Measurements from ENCODE around the gene ATP1A4.
"Not testable (repeated sequence)": the region's sequence is repeated elsewhere in the genome, so short reads cannot be mapped to it uniquely, and the experiment has no call there.

Gene ATP1A4

DNA sequence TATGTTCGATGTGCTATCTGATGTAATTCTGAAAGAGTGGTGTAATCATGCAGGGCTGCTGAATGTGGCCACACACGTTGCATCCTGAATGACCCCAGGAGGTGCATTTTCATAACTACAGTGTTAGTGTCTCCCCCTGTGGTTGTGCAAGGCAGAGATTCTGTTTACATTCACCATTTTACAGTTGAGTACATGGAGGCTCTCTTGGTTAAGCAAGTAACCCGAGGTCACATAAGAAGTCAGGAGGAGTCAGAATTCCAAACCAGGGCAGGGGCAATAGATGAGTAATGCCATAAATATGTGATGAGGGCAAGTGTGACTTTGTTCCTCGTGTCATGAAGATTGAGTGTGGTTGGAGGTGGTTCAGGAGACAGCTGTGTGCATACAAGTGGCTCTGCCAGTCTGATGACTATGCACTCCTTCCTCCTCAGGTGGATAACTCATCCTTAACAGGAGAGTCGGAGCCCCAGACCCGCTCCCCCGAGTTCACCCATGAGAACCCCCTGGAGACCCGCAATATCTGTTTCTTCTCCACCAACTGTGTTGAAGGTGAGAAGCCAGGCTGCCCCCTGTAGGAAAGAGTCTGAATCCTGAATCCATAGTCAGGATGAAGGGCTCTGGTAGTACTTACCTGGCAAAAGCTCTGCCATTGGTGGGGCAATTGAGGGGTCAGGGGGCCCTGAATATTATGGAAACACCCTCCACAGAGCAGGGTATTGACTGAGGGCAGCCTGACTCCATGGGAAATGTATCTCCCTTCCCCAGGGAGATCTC is 26.5 kb upstream of the ATP1A4 start:
- DNase-seq (ENCODE audit: low read depth) = no peak

DNA sequence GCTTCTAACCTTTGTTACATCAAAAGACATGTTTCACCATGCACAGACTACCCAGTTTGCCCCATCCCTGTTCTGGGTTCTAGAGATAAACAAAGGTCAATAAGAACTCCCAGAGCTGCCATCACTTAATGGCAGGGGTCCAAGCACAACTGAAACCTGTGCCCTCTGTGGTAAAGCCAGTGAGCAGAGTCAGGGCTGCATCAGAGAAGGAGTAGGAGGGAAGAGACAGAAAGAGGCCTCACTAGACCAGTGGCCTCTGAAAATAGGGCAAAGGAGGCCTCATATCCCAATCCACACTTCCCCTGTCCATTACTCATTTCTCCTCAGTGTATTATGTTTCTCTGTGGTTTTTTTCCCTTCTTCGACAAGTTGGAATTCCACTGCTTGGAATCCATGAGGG is 25.7 kb upstream of the ATP1A4 start:
- no peak for DNase-seq (ENCODE audit: low read depth)

GRCh38 chr1:160126342-160126741 is 25.1 kb upstream of the ATP1A4 start:
- not testable (repeated sequence) for DNase-seq (ENCODE audit: low read depth)

- DNase-seq (ENCODE audit: low read depth) = no peak
These were observed 24.0 kb upstream of the ATP1A4 start for GRCh38 chr1:160127381-160127780.

DNA sequence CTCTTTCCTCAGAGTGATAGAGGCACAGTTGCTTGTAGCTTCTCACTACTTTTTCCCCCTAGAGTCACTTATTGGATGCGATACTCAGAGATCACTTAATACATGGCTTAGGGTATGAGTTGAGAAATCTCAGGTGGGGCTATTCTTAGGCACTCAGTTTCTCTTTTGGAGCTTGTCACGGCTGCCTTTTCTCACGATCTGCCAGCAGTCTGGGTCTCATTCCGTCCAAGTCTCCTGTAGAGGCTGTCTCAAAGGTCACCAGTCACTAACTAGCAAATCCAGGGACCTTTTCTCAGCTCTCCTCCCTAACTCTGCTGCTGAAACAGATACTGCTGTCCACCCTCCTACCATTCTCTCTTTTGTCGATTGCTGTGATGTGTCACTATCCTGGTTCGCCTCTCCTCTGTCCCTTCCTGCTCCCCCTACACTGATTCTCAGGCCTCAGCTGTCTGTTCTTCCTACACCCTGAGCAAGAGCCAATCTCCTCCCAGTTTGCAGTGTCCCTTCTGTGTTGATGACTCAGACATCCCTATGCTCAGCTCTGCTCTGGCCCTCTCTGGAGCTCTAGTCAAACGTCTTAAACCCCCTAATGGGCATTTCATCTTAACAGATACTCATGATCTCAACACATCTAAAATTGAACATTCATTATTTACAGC is 23.4 kb upstream of the ATP1A4 start:
- DNase-seq (ENCODE audit: low read depth) = no peak

DNA sequence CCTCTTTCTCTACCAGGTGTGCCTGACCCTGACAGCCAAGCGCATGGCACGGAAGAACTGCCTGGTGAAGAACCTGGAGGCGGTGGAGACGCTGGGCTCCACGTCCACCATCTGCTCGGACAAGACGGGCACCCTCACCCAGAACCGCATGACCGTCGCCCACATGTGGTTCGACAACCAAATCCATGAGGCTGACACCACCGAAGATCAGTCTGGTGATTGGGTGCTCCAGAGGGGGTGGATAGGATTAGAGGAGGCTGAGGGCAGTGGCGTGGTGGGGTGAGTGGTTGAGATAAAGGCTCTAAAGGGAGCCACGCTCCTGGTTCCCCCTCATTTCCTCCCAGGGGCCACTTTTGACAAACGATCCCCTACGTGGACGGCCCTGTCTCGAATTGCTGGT is 22.8 kb upstream of the ATP1A4 start:
- no peak for DNase-seq (ENCODE audit: low read depth)

GRCh38 chr1:160129046-160129445 is 22.4 kb upstream of the ATP1A4 start:
- no peak for DNase-seq (ENCODE audit: low read depth)

DNA sequence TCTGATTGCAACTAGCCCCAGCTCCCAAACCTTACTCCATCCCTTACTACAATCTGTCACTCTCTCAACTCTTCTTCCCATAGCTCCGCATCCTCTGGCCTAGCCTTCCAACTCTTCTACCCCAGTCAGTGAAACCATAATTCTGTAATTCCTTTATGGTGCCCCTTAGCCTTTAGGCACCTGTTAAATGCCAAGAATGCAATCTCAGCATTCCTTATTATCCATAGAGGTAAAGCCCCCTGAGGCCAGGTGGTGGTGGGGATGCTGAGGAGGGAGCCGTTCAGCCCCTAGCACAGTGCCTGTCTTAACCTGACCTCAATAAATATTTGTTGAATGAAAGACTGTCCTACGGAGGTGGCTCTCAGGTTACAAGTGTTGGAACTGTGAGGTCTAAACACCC is 21.8 kb upstream of the ATP1A4 start:
- DNase-seq (ENCODE audit: low read depth) = no peak

DNA sequence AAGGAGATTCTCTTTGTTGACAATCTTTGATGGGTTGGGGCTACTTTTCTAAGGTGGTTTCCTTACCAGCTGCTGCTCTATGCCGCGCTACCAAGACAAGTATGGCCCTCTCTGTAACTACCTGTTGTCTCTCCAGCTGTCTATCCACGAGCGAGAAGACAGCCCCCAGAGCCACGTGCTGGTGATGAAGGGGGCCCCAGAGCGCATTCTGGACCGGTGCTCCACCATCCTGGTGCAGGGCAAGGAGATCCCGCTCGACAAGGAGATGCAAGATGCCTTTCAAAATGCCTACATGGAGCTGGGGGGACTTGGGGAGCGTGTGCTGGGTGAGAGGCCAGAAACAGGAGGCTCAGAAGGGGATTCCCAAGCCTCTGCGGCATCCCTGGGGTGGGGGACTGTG is 21.4 kb upstream of the ATP1A4 start:
- no peak for DNase-seq (ENCODE audit: low read depth)

DNA sequence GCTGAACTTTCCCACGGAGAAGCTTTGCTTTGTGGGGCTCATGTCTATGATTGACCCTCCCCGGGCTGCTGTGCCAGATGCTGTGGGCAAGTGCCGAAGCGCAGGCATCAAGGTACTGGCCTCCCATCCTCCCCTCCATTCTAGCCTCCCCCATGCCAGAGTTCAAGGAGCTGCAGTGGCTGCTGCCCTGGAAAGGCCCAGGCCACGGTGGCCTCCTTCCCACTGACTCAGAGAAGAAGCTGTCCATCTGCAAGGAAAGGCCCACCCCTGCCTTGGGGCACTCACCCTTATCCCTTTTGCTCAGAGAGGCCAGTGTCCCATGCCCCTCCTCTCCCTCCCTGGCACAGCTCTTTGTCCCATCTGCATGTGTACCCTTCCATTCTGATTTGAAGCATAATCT is 20.9 kb upstream of the ATP1A4 start:
- DNase-seq (ENCODE audit: low read depth) = no peak

GRCh38 chr1:160130939-160131338 is 20.5 kb upstream of the ATP1A4 start:
- no peak for DNase-seq (ENCODE audit: low read depth)

DNA sequence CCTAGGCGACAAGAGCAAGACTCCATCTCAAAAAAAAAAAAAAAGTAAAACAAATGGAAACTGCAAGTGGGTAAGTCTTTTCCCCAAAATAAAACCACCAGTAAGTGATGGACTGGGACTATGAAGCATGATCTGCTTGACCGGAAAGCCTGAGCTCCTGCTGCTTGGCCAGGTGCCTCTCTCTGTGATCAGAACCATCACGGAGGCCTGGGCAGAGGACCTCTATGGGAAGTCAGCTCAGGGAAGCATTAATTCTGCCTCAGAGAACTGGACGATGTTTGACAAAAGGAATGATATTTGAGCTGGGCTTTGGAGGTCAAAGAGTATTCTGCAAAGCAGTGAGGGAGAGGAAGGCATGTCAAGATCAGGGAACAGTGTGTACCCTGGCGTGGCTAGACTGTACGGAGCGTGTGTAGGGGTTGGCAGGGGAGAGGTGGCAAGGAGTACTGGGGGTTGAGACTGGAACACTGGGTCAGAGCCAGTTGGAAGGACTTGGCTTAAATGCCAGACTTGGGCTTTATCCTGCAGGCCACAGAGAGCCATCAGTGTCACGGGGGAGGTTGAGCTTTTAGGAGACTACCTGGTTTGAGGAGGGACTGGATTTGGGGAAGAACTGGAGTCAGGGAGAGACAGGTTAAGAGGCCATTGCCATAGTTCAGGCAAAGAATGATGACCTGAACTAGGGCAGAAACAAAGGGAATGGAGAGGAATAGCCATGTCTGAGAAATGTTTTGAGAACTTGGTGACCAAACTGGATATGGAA is 19.4 kb upstream of the ATP1A4 start:
- DNase-seq (ENCODE audit: low read depth) = no peak

- DNase-seq (ENCODE audit: low read depth) = no peak
These were observed 17.2 kb upstream of the ATP1A4 start for GRCh38 chr1:160133990-160134770.

DNA sequence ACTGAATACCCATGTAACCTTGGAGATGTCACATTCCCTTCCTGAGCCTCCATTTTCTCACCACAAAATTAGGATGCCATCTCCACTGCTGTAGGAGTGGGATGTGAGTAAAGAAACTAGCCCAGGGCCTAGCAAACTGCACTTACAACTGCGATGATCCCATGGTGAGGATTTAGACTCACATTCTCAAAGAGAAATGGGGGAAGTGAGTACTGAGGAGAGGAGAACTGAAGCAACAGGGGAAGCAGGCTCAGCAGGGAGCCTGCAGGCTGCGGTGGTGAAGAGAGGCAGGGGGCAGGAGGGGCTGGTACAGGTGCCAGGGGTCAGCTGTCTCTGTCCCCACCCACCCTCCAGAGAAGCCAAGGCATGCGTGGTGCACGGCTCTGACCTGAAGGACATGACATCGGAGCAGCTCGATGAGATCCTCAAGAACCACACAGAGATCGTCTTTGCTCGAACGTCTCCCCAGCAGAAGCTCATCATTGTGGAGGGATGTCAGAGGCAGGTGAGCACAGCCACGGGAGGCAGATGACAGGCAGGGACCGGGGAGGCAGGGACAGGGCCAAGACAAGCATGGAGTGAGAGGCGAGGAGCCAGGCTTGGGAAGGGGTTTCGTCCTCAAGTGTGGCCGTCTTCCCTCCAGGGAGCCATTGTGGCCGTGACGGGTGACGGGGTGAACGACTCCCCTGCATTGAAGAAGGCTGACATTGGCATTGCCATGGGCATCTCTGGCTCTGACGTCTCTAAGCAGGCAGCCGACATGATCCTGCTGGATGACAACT is 16.4 kb upstream of the ATP1A4 start:
- no peak for DNase-seq (ENCODE audit: low read depth)

DNA sequence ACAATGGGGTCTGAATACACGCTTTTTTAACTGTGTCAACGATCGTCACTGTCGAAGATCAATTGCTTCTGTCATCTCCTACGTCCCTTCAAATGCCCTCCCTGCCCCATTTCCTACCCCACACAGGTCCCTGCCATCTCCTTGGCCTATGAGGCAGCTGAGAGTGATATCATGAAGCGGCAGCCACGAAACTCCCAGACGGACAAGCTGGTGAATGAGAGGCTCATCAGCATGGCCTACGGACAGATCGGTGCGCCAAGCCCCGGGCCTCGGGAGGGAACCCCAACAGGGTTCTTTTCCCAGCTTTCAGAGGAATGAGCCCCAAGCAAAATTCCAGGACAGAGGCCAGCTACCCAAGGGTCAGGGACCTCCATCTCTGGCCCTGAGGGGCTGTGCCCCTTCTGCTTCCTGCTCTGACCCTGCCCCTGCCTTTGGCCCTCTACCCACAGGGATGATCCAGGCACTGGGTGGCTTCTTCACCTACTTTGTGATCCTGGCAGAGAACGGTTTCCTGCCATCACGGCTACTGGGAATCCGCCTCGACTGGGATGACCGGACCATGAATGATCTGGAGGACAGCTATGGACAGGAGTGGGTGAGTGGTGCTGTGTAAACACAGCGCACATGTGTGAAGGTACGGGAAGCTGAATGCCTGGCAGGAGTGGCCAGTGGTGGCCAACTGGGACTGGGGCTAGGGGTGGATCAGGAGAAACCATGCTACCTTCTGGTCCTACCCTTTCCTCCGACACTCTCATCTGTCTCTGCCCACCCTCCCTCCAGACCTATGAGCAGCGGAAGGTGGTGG is 15.1 kb upstream of the ATP1A4 start:
- no peak for DNase-seq (ENCODE audit: low read depth)

DNA sequence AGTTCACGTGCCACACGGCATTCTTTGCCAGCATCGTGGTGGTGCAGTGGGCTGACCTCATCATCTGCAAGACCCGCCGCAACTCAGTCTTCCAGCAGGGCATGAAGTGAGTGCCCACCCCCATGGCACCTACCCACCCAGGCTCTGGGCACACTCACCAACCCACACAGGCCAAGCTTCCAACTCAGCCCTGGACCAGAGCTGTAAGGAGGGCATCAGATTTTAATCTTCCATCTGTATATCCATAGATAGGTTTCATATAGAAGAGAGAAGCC is 14.5 kb upstream of the ATP1A4 start:
- no peak for DNase-seq (ENCODE audit: low read depth)

DNA sequence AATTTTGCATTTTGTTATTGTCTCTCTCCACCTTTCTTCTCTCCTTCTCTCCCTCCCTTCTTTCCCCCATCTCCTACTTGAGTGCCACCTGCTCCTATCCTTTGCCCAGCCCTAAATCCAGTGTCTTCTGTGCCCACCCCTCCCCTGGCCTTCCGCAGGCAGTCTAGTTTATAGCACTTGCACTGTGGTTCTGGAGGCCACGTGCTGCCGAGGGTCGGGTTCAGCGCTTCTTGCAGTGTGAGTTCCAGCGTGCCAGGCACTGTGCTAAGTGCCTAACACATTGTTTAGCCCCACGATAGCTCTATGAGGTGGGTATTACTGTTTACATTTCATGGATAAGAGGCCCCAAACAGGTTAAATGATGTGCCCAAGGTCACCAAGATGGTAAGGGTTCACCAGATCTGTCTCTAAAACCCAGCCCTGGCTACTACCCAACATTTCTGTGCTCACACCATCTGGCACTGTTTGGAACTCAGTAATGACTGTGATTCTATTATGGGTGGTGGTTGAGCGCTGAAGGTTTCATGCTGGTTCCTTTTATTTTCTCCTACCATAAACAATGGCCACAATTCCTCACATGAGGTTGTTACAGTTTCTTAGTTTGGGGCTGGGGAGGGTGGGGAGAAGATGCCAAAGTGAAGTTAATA is 14.1 kb upstream of the ATP1A4 start:
- DNase-seq (ENCODE audit: low read depth) = no peak

DNA sequence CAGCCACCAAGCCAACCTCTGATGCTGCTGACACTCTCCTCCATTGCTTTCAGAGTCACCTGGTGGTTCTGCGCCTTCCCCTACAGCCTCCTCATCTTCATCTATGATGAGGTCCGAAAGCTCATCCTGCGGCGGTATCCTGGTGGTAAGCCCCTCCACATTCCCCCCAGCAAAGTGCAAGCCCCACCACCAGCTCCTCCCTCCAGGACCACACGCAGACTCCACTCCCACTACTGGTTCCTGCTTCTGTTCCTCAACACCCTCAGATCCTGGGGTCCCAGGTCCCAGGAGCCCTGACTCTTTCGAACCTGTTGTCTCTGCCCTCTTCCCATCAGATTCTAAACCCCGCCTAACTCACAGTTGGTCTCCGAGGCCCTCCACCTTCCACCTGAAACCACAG is 11.6 kb upstream of the ATP1A4 start:
- no peak for DNase-seq (ENCODE audit: low read depth)

DNA sequence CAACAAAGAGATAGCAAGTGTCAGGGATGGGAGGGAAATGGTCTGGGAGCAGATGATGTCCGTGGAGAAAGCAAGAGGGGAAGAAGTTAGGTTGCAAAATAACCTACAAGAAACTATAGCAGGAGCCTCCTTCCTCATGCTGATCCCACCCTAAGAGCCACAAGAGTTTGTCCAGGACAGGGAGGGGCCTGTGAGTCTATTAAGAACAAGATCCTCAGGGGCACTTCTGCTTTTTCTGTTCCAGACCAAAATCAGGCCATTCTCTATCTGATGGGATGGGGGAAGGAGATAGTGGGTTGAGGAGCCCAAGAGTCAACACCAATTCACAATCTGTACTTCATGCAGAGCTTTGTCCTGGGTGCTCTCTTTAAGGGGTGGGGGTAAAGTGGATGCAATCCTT is 7.7 kb upstream of the ATP1A4 start:
- DNase-seq (ENCODE audit: low read depth) = no peak

GRCh38 chr1:160144921-160145320 is 6.5 kb upstream of the ATP1A4 start:
- no peak for DNase-seq (ENCODE audit: low read depth)
